HepG2 (cell line): ENCODE data around the gene TIGD6. TPM values are rescaled to one million over a fixed set of nuclear protein-coding genes. Genes with fewer than 3 reads are reported as not detected.
A peak's percentile ranks its signal among the peaks of the same experiment; 100 is the strongest.

Source experiments
- BCL3 ChIP-seq: sonication (generic); formaldehyde crosslinking; IDR thresholded peaks from 2 replicates; pipeline ENCODE4 v1.5.1; 2020; ENCODE audit warnings: mild to moderate bottlenecking, missing genetic modification reagents, moderate library complexity
- HNRNPL ChIP-seq: fragments of 200-400 bp; formaldehyde crosslinking; IDR thresholded peaks from 2 replicates; pipeline ENCODE4 v1.6.1; 2017; ENCODE audit warnings: mild to moderate bottlenecking, low read depth, low read length
- IKZF5 ChIP-seq: IDR thresholded peaks from 2 replicates; pipeline ENCODE4 v1.6.1; 2018; ENCODE audit warnings: missing genetic modification reagents, mild to moderate bottlenecking, missing compliant biosample characterization
- MEF2D ChIP-seq: sonication (generic); formaldehyde crosslinking; IDR thresholded peaks from 2 replicates; pipeline ENCODE4 v1.5.1; 2020; ENCODE audit warnings: mild to moderate bottlenecking, missing genetic modification reagents
- PATZ1 ChIP-seq: sonication (generic); formaldehyde crosslinking; IDR thresholded peaks from 2 replicates; pipeline ENCODE4 v1.4.0; 2020; ENCODE audit warnings: missing genetic modification reagents
- SNRNP70 ChIP-seq: fragments of 200-400 bp; formaldehyde crosslinking; IDR thresholded peaks from 2 replicates; pipeline ENCODE4 v1.6.1; 2017; ENCODE audit warnings: mild to moderate bottlenecking, low read depth, low read length, moderate library complexity
- ZBTB40 ChIP-seq, 2 experiments: fragments of 450-650 bp in 1 of 2; sonication (generic) in 1 of 2; formaldehyde crosslinking in 1 of 2; IDR thresholded peaks; 2 replicates each; pipeline versions ENCODE4 v1.6.1 to v1.8.0; 2016 to 2022; ENCODE audit warnings: antibody characterized with exemption in 1 of 2, mild to moderate bottlenecking in 1 of 2, missing genetic modification reagents in 1 of 2
- ZNF329 ChIP-seq: sonication (generic); formaldehyde crosslinking; IDR thresholded peaks from 2 replicates; pipeline ENCODE4 v1.9.0; 2021; ENCODE audit warnings: low read depth, mild to moderate bottlenecking, missing genetic modification reagents
- polyA plus RNA-seq, 8 experiments: library from polyadenylated mRNA; depleted of rRNA in 3 of 8; stranded (reverse) in 7 of 8; unstranded in 1 of 8; fragments of >200 nt; fragmentation: Illumina TruSeq in 4 of 8; extraction: Trizol in 4 of 8; gene quantifications; 2 replicates each; pipeline versions ENCODE4 v1.2.1 to v1.2.3, GENCODE V29; 2011 to 2016; ENCODE audit warnings: low read depth in 4 of 8, missing spikeins in 1 of 8, mixed read lengths in 1 of 8; ENCODE audit not compliant: insufficient read depth in 1 of 8
- total RNA-seq, 5 experiments: library from RNA; depleted of rRNA; stranded (reverse); fragments of >200 nt; fragmentation: Illumina TruSeq; extraction: Trizol; gene quantifications; 2 replicates each; pipeline ENCODE4 v1.2.3, GENCODE V29; 2016; ENCODE audit warnings: low read depth in 1 of 5

TIGD6 gene
- total and polyA plus RNA-seq, 2 of the 13 experiments (the other 11 are each of a cell fraction or from before 2014, with no cell fraction given): 2.1 to 2.9 TPM

- TF ChIP-seq ZBTB40 (IDR thresholded peaks at IDR 0.05) (no peak), ZBTB40 (CRISPR knock-in tag; IDR thresholded peaks at IDR 0.05) (peak; percentile 26; the same call in 1 of the 2 replicates), MEF2D (CRISPR knock-in tag) (peak; percentile 53; the same call in 1 of the 2 replicates), IKZF5 (CRISPR knock-in tag) (peak; percentile 57; the same call in 1 of the 2 replicates), PATZ1 (CRISPR knock-in tag) (0 out of 2 replicates have a peak, but pooled peaks have one; percentile 24), ZNF329 (CRISPR knock-in tag) (peak; percentile 61), SNRNP70 (no peak), HNRNPL (0 out of 2 replicates have a peak, but pooled peaks have one; percentile 46), BCL3 (peak; percentile 82)
Observed at GRCh38 chr5:149960272-149961185, 39.9 kb downstream of the TIGD6 start, which contains the start of gene SLC26A2 (continued).
